Karpas-422 (cell line): ENCODE measurements around the gene ASB18. TPM values are rescaled to one million over a fixed set of nuclear protein-coding genes. Genes with fewer than 3 reads are reported as not detected.
A peak's percentile ranks its signal among the peaks of the same experiment; 100 is the strongest.

Experiments
- DNase-seq: peaks from one replicate; pipeline ENCODE4 v3.0.0-alpha.2; 2015
- H2AFZ ChIP-seq: fragments of 200-600 bp; sonication (generic); 2 replicates; pipeline ENCODE4 v1.6.1; 2014; ENCODE audit warnings: antibody characterized with exemption, low read length, mixed read lengths
- H3K27ac ChIP-seq: fragments of 200-600 bp; sonication (generic); 2 replicates; pipeline ENCODE4 v1.5.1; 2014; ENCODE audit warnings: mild to moderate bottlenecking, low read length, moderate library complexity
- H3K27me3 ChIP-seq: fragments of 200-600 bp; sonication (generic); 2 replicates; pipeline ENCODE4 v1.6.1; 2014; ENCODE audit warnings: low read length, mixed read lengths
- H3K36me3 ChIP-seq: fragments of 200-600 bp; sonication (generic); 2 replicates; pipeline ENCODE4 v1.6.1; 2014; ENCODE audit warnings: low read length, mixed read lengths; ENCODE audit not compliant: insufficient read depth
- H3K4me1 ChIP-seq: fragments of 200-600 bp; sonication (generic); 2 replicates; pipeline ENCODE4 v1.6.1; 2014; ENCODE audit warnings: mild to moderate bottlenecking, low read length, mixed read lengths
- H3K4me2 ChIP-seq: fragments of 200-600 bp; sonication (generic); 2 replicates; pipeline ENCODE4 v1.6.1; 2014; ENCODE audit warnings: low read length, low read depth, mild to moderate bottlenecking; ENCODE audit not compliant: poor library complexity, severe bottlenecking
- H3K4me3 ChIP-seq: fragments of 200-600 bp; sonication (generic); 2 replicates; pipeline ENCODE4 v1.5.1; 2014; ENCODE audit warnings: mild to moderate bottlenecking, antibody characterized with exemption, low read length, mixed read lengths
- H3K79me2 ChIP-seq: fragments of 200-600 bp; sonication (generic); 2 replicates; pipeline ENCODE4 v1.6.1; 2014; ENCODE audit warnings: mild to moderate bottlenecking, low read length, mixed read lengths
- H3K9ac ChIP-seq: fragments of 200-600 bp; sonication (generic); 2 replicates; pipeline ENCODE4 v1.6.0; 2014; ENCODE audit warnings: low read length
- H3K9me2 ChIP-seq: fragments of 200-600 bp; sonication (generic), shearing (Covaris generic); replicated peaks from 2 replicates; pipeline ENCODE4 v1.6.0; 2014; ENCODE audit warnings: mild to moderate bottlenecking, low read length, moderate library complexity; ENCODE audit not compliant: insufficient read depth
- H3K9me3 ChIP-seq: fragments of 300-700, 200-600 bp; sonication (generic); 2 replicates; pipeline ENCODE4 v1.6.1; 2014; ENCODE audit warnings: low read length, mixed read lengths
- H4K20me1 ChIP-seq: fragments of 200-600 bp; sonication (generic); 2 replicates; pipeline ENCODE4 v1.6.1; 2014; ENCODE audit warnings: mild to moderate bottlenecking, antibody characterized with exemption, low read length, low read depth; ENCODE audit not compliant: insufficient read depth
- total RNA-seq: library from RNA; depleted of rRNA; stranded (reverse); fragments of >200 nt; shearing (Covaris generic); gene quantifications from 2 replicates; pipeline ENCODE4 v1.2.3, GENCODE V29; 2014; ENCODE audit warnings: low replicate concordance; rRNA removed

ASB18 gene, protein sequence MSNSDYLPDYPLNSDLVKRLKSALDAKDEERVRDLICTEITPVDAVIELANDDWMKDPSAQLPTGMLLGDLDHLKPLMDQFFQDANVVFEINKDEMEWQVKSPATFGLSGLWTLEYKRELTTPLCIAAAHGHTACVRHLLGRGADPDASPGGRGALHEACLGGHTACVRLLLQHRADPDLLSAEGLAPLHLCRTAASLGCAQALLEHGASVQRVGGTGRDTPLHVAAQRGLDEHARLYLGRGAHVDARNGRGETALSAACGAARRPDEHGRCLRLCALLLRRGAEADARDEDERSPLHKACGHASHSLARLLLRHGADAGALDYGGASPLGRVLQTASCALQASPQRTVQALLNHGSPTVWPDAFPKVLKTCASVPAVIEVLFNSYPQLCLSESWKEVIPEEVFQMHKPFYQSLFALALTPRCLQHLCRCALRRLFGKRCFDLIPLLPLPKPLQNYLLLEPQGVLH
- not detected in 2 replicates for total RNA-seq

DNA sequence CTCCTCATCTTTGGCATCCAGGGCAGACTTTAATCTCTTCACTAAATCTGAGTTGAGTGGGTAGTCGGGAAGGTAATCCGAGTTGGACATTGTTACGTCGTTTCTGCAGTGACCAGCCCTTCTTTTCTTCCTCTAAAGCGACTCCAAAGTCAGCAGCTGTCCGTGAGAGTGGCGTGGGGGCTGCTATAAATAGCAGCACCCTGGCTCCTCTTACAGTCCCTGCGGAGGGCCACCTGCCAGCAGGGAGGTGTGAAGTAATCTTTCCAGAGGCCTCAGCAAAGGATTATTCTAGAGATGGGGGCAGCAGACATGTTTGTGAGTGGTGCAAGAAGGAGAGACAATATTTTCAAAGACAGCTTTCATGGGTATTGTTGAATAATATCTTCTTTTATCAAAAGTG, at the start of gene ASB18:
Gene ASB18 (minus strand): TSS at position 151 of the 400 bp plus-strand sequence. CDS start 61 bp downstream, at position 90.
- DNase-seq, result no peak
- no peaks in the 10 kb centered on the region for H3K79me2 ChIP-seq

DNA sequence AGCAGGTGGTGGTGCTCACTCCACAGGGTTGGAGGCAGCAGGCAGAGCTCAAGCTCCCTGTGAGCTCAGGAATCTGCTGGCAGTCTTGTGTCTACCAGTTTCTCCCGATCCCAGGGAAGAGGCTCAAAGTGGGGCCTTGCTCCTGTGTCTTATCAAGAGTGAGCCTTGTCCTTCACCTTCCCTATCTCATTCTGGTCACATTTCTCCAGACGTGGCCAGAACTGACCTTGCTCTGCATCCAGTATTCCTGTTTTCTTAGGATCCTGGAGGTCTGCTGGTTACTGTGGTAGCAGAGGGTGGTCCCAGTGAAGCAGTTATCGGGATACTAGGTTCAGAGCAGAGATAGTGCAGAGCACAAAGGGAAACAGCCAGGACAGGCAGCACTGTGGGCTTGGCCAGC, 47.1 kb upstream of the ASB18 start:
- Histone ChIP-seq H3K36me3 (no peaks in the 10 kb centered on the region), H2AFZ (no peak overlapping the region), H3K4me1 (no peaks in the 10 kb centered on the region), H3K27me3 (no peaks in the 10 kb centered on the region), H3K9ac (no peak overlapping the region), H3K9me3 (no peaks in the 10 kb centered on the region), H3K27ac (no peak overlapping the region), H3K4me2 (no peak overlapping the region), H4K20me1 (no peaks in the 10 kb centered on the region), H3K4me3 (no peak overlapping the region), H3K9me2 (no peaks in the 10 kb centered on the region), H3K79me2 (no peaks in the 10 kb centered on the region)
- no peak for DNase-seq

More for the DNA sequence above, at the start of gene ASB18:
- Histone ChIP-seq H3K9me2 (no peaks in the 10 kb centered on the region), H3K27me3 (no peaks in the 10 kb centered on the region), H3K27ac (no peak within 1 kb of the TSS), H3K4me3 (no peak within 1 kb of the TSS), H3K9ac (no peak within 1 kb of the TSS), H3K4me2 (no peak within 1 kb of the TSS), H2AFZ (no peak within 1 kb of the TSS), H3K9me3 (0 out of 2 replicates have a peak, but pooled peaks cover under 1% of the 10 kb centered on the region), H3K36me3 (no peaks in the 10 kb centered on the region), H4K20me1 (no peaks in the 10 kb centered on the region), H3K4me1 (no peaks in the 10 kb centered on the region)

DNA sequence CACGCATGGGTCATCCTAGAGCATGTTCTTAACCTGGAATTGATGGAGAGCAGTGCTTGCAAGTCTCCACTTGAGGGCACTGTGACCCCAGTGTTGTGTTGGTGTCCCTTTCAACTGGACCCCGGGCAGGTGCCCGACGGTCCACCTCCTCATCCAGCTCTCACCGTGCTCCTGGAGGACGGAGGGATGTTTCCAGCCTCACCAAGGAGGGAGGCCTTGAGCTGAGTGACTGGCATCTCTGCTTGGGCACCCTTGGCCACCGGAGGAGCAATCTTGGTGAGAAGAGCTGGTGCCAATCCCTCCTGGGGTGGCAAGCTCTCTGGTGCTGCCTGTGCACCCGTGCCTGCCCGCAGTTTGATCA, 45.4 kb upstream of the ASB18 start:
- Histone ChIP-seq H3K27ac (no peak overlapping the region), H3K4me2 (no peak overlapping the region), H4K20me1 (no peaks in the 10 kb centered on the region), H3K4me3 (no peak overlapping the region), H3K9me3 (no peaks in the 10 kb centered on the region), H3K9ac (no peak overlapping the region), H3K4me1 (no peaks in the 10 kb centered on the region), H3K36me3 (no peaks in the 10 kb centered on the region), H2AFZ (no peak overlapping the region), H3K79me2 (no peaks in the 10 kb centered on the region), H3K27me3 (no peaks in the 10 kb centered on the region), H3K9me2 (no peaks in the 10 kb centered on the region)
- peak; percentile 62 for DNase-seq

DNA sequence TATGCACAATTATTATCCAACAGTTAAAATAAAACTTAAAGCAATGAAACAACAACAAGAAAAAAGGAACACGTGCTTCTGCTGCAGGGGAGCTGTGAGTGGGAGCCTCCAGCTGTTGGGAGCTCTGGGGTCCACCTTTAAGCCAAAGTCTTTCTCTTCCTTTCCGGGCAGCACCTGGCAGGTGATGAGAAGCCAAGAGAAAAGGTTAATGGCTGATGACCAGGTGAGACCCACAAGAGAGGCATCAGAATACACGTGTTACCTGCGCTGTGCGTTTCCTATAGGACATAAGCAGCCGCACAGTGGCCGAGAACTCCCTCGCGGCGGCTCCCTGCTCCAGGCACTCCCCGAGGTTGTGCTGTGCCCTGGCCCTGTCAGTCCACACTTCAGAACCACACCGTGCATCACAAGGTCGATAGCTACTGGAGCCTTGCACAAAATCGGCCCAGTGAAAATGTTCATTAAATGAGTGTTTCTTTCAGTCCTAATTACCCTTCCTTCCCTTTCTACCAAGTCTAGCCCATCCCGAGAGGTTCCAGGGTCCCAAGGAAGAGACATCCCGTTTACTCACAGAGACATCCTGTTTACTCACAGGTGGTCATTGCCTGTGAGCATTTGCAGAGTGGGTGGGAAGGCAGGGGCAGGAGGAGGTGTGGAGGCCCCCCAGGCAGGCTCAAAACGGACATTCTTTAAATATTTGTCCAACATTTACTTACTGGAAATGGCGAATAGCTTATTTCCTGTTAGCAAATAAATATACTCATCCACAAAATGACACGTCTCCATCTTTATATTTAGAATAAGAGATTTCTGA, 44.9 kb upstream of the ASB18 start:
- no peak overlapping the region for H3K4me2 ChIP-seq
- no peak overlapping the region for H3K4me3 ChIP-seq
- no peaks in the 10 kb centered on the region for H3K36me3 ChIP-seq
- H4K20me1 ChIP-seq, result no peaks in the 10 kb centered on the region
- no peak overlapping the region for H3K9ac ChIP-seq
- DNase-seq, result no peak
- H3K9me2 ChIP-seq, result no peaks in the 10 kb centered on the region
- H3K27me3 ChIP-seq, result no peaks in the 10 kb centered on the region
- H3K27ac ChIP-seq, result no peak overlapping the region
- H3K9me3 ChIP-seq, result no peaks in the 10 kb centered on the region
- H2AFZ ChIP-seq, result no peak overlapping the region
- no peaks in the 10 kb centered on the region for H3K4me1 ChIP-seq
- H3K79me2 ChIP-seq, result no peaks in the 10 kb centered on the region

DNA sequence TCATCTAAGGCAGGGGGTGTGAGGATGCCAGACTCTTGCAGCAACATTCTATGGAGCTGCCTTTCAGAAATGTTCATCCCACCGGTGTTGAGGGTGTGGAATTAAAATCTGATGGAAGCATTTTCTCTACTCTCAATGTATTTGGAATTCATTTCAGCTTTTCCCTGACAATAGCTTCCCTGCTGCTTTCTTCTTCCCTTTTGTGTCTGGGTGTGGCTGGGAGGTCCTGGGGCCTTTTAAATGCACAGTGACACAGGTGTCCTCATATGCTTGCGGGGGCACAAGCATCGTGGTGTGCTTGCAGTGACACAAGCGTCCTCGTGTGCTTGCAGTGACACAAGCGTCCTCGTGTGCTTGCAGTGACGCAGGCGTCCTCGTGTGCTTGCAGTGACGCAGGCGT, 43.4 kb upstream of the ASB18 start:
- Histone ChIP-seq H3K4me2 (no peak overlapping the region), H3K4me3 (no peak overlapping the region), H3K27me3 (no peaks in the 10 kb centered on the region), H3K9ac (no peak overlapping the region), H3K79me2 (no peaks in the 10 kb centered on the region), H3K4me1 (no peaks in the 10 kb centered on the region), H3K36me3 (no peaks in the 10 kb centered on the region), H4K20me1 (no peaks in the 10 kb centered on the region), H3K9me2 (no peaks in the 10 kb centered on the region), H2AFZ (no peak overlapping the region), H3K27ac (no peak overlapping the region), H3K9me3 (no peaks in the 10 kb centered on the region)
- DNase-seq, result no peak

DNA sequence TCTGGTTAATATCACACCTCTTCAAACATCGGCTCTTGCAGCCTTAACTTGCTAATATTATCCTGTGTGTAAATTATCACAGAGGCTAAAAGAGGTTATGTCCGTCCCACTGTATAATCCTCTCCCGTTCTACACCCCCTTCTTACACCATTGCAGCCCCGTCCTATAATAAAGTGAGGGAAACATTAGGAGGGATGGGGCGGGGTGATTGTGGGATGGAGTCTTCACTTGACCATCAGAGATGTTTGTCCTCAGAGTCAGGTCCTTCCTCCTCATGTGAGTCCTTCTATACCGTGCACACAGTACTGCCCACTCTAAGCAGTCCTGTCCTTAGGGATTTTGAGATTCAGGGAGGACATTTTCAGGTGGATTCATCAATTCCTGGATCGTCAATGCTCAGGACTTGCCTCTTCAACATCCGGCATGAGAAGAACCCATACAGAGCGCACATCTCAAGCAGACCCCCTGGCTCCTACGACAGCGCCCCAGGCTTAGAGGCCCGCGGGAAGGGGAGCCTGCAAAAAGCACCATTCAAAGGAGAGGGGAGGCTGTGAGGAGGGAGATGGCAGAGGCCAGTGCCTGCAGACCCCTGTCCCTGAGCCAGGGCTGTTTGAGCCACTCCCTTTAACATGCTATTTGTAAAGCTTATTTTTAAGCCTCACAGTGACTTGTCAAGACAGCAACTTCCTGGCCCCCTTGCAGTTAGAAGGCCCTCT, 42.8 kb upstream of the ASB18 start:
- Histone ChIP-seq H3K4me3 (no peak overlapping the region), H3K4me2 (no peak overlapping the region), H3K4me1 (no peaks in the 10 kb centered on the region), H3K9me2 (no peaks in the 10 kb centered on the region), H3K27ac (no peak overlapping the region), H3K9ac (no peak overlapping the region), H2AFZ (no peak overlapping the region), H3K27me3 (no peaks in the 10 kb centered on the region), H4K20me1 (no peaks in the 10 kb centered on the region), H3K79me2 (no peaks in the 10 kb centered on the region), H3K36me3 (no peaks in the 10 kb centered on the region), H3K9me3 (no peaks in the 10 kb centered on the region)
- no peak for DNase-seq

DNA sequence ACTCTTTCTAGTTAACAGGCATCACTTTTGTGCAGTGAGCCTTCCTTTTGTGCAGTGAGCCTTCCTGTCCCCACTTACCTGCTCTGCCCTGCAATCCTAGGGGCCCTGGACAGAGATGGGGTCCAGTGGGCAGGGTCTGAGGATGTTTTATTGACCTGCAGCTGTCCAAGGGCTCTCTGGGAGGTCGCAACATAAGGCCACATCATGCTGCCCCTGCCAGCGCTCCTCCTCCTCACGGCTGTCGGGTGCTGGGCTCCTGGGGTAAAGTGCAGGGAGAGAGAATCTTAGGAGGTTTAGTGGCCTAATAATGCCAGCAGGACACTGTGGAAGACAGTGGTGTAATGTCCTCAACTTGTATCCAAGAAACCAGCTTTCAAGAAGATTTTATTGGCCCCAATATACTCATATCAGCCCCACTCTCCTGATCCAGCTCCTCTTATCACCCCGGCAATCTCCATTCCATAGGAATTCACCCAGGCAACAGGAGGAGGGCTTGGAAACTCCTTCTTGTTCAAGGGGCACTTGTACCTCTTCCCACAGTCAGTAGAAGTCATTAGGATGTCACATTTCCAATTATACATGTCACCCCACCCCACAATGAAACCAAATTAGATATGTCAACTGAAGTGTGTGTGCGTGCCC, 41.9 kb upstream of the ASB18 start:
- H3K27me3 ChIP-seq, result no peaks in the 10 kb centered on the region
- H3K9ac ChIP-seq, result no peak overlapping the region
- no peaks in the 10 kb centered on the region for H3K9me2 ChIP-seq
- no peaks in the 10 kb centered on the region for H3K4me1 ChIP-seq
- no peaks in the 10 kb centered on the region for H4K20me1 ChIP-seq
- H2AFZ ChIP-seq, result no peak overlapping the region
- no peak overlapping the region for H3K4me3 ChIP-seq
- H3K36me3 ChIP-seq, result no peaks in the 10 kb centered on the region
- no peak overlapping the region for H3K4me2 ChIP-seq
- no peaks in the 10 kb centered on the region for H3K9me3 ChIP-seq
- no peaks in the 10 kb centered on the region for H3K79me2 ChIP-seq
- H3K27ac ChIP-seq, result no peak overlapping the region
- DNase-seq, result no peak
